HG02852 (cell line): ENCODE measurements around the gene NUP43.
"Not testable (repeated sequence)": the region's sequence is repeated elsewhere in the genome, so short reads cannot be mapped to it uniquely, and the experiment has no call there.

Experiments
- ATAC-seq: cut with Tn5 transposase; IDR thresholded peaks from one replicate; pipeline ENCODE4 v1.9.1; 2021; ENCODE audit warnings: mild to moderate bottlenecking, moderate library complexity; ENCODE audit not compliant: unreplicated experiment

The NUP43 gene

DNA sequence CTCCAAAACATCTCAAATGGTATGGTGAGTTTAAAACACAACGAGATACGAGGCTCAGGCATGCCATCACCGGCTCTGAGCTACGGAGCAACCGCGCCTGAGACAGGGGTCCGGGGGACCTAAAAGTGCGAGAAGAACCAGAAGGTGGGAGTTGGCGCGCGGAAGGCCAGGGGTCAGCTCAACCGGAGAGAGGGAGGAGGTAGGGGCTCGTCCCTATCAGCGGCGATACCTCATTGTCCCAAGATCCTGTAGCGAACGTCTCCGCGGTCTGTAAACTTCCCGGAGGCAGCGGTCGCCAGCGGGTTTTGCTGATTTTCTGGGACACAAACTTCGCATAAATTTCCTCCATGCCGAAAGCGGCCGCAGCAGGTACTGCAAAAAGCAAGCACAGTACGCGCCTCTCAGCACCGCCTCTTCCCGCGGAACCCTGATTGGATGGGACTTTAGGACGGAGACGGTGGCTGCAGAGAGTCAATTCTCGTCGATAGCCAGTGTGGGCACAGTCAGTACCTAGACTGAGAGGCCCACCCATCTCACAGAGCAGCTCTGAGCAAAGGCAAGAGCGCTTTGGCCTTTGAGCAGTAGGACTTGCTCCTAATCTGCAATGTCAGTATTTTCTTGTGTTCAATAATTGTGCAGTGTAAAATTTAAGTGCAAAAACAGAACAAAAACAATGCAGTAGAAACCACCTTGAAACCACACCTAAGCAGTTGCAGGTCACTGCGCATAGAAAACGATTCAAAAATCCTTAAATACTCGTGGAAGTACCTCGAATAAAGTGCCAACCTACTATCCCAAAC lies at the start of gene NUP43:
NUP43 (minus strand) TSS at position 383 of the 800 bp plus-strand sequence; CDS start at position 349, 34 bp downstream.
- peak; percentile 54 for ATAC-seq

GRCh38 chr6:149783551-149783950 lies 37.2 kb upstream of the NUP43 start:
- ATAC-seq: no peak

GRCh38 chr6:149782337-149782736 lies 36.0 kb upstream of the NUP43 start:
- ATAC-seq: no peak

GRCh38 chr6:149781715-149782114 lies 35.4 kb upstream of the NUP43 start:
- no peak for ATAC-seq

GRCh38 chr6:149779644-149779963 lies 33.3 kb upstream of the NUP43 start:
- ATAC-seq: no peak

DNA sequence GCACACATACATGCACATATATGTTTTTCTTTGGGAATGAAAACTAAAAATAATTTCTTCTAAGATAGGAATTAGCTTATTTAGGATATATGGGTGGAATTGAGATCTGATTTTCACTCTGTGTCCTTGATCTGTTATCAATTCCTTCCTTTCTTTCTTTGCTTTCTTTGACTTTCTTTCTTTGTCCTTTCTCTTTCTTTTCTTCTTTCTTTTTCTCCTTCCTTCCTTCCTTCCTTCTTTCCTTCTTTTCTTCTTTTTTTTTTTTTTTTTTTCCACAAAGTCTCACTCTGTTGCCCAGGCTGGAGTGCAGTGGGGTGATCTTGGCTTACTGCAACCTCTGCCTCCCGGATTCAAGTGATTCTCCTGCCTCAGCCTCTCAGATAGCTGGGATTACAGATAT lies 31.3 kb upstream of the NUP43 start:
- no peak for ATAC-seq

- ATAC-seq: no peak
Measured at GRCh38 chr6:149771925-149772324, 25.6 kb upstream of the NUP43 start.

DNA sequence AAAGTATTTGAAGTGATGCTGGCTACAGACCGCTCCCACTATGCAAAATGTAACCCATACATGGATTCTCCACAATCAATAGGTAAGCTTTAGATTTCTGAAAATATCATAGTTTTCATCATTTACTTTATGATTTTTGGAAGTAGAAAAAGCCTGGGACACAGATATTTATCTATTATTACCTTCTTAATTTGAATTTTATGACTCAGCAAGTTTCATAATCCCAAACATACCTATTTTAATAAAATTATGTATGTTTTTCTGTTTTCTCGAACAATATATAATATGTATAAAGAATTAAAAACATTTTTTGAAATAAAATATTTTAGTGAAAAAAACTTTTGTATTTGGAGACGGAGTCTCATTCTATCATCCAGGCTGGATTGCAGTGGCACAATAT lies 24.9 kb upstream of the NUP43 start:
- no peak for ATAC-seq

- ATAC-seq: no peak
Measured at GRCh38 chr6:149769676-149770075, 23.3 kb upstream of the NUP43 start.

- no peak for ATAC-seq
Measured at GRCh38 chr6:149766156-149766769, 19.9 kb upstream of the NUP43 start.

DNA sequence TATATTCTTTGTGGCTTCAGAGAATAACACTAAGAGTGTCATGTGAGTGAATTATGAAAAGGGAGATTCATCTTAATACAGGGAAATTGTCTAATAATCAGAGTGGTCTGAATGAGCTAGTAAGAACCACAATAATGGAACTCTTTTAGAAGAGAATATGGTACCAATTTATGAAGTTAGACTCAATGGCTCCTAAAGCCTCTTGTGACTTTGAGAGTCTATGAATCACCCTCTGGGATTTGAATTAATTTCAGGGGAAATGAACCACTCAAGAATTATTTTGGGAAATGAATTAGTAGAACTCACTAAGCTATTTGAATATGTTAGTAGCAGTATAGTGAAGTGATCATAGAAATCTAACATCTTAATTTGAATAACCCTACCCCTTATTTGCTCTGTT lies 17.5 kb upstream of the NUP43 start:
- ATAC-seq: no peak

DNA sequence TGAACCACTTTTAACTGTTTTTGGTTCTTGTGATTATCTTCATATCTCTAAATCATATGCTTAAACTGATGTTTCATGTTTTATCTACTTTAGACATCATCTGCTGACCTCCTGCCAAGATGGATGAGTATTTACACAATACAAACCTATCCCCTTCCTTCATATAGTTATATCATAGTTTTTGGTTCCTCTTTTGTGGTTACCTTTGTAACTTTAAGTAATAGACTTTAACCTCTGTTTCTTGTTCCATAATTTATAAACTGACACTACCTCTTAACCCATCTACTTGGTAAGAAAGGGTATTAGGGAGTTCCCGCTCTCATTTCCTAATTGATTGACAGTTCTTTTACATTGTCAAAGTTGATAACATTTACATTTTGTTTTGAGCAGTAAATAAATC lies 15.1 kb upstream of the NUP43 start:
- peak; percentile 97 for ATAC-seq

DNA sequence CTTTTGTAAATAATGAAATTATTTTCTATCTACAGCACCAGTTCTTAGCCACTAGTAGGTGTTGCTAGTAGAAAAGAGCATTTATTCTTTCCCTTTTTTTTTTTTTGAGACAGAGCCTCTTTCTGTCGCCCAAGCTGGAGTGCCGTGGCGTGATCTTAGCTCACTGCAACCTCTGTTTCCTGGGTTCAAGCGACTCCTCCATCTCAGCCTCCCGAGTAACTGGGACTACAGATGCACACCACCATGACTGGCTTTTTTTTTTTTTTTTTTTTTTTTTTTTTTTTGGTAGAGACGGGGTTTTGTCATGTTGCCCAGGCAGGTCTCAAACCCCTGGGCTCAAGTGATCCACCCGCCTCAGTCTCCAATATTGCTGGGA lies 9.9 kb upstream of the NUP43 start:
- ATAC-seq: no peak

DNA sequence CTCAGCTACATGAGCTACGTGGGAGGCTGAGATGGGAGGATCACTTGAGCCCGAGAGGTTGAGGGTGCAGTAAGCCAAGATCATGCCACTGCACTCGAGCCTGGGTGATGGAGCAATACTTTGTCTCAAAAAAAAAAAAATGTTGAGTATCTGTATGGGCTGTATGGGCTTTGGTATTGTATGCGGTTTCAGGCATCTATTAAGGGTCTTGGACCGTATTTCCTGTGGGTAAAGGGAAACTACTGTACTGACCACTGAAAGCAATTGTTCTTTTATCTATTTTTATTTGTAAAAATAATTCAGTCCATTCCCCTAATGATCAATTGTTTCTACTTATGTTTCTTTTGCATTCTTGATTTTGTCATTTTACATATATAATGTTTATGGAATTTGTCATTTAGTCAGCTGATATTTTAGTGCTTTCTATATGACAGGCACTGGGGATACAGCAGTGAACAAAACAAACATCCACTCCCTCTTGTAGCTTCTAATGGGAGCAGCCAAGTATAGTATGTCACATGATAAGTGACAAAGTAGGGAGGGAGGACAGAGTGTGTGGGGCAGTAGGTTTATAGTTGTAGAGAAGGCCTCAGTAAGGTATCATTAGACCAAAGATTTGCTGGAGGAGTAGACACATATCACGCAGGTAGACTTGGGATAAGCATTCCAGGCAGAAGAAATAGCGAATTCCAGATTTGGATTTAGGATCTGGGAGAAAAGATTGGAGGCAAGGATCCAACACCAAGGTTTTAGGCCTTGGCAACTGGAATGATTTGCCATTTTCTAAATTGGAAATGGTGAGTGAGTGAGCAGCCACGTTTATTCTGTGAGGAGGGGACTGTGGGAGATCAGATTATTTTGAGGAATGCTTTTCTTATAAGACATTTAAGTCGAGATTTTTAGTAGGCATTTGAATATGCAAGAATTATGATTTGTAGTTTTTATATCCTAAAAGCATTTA lies 9.3 kb upstream of the NUP43 start:
- ATAC-seq: peak; percentile 86

DNA sequence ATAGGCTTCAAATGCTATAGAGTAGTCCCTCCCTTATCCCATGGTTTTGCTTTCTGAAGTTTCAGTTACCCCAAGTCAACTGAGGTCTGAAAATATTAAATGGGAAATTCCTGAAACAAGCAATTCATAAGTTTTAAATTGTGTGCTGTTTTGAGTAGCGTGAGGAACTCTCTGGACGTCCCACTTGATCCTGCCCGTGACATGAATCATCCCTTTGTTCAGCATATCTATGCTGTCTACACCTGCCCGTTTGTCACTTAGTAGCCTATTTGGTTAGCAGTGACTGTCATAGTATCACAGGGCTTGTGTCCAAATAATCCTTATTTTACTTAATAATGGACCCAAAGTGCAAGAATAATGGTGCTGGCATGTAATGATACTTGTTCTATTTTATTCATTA lies 8.2 kb upstream of the NUP43 start:
- ATAC-seq: no peak

DNA sequence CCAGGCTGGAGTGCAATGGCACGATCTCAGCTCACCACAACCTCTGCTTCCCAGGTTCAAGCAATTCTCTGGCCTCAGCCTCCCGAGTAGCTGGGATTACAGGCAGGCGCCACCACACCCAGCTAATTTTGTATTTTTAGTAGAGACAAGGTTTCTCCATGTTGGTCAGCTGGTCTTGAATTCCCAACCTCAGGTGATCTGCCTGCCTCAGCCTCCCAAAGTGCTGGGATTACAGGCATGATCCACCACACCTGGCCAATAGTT lies 7.0 kb upstream of the NUP43 start:
- ATAC-seq: not testable (repeated sequence)

DNA sequence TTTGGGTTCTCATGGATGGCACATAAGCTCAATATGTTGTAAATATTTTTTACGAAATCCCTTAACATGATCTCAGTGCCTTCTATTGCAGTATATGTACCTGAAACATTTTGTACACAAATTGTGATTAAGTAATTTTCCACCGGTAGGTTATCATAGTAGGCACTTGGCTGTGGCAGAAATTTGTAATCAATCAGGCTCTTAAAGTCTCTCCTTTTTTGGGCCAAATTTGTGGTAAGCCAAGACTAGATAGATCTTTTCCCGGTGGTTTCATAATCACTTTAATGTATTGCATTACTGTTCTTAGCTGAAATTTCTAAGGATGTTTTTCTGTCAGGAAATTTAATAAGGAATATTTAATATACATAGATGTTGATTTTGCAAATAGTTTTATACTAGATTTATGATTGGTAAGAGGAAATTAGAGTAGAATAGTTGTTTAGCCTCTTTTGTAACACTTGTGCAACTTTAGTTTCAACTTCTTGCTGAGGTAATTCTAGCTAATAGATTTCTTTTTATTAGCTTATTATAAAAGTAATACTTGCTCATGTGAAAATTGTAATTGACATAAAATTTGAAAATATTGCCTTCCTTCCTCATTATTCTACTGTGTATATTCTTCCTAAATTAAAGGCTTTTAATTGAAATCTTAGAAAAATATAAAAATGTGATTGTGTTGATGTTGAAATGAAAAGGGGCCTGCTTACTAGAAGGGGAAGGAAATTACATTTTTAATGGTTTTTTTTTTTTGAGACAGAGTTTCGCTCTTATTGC lies 6.5 kb upstream of the NUP43 start:
- ATAC-seq: no peak

GRCh38 chr6:149751920-149752319 lies 5.6 kb upstream of the NUP43 start:
- not testable (repeated sequence) for ATAC-seq

- ATAC-seq: no peak
Measured at GRCh38 chr6:149751239-149751638, 4.9 kb upstream of the NUP43 start.

- peak; percentile 34 for ATAC-seq
Measured at GRCh38 chr6:149750136-149750609, 3.8 kb upstream of the NUP43 start.

DNA sequence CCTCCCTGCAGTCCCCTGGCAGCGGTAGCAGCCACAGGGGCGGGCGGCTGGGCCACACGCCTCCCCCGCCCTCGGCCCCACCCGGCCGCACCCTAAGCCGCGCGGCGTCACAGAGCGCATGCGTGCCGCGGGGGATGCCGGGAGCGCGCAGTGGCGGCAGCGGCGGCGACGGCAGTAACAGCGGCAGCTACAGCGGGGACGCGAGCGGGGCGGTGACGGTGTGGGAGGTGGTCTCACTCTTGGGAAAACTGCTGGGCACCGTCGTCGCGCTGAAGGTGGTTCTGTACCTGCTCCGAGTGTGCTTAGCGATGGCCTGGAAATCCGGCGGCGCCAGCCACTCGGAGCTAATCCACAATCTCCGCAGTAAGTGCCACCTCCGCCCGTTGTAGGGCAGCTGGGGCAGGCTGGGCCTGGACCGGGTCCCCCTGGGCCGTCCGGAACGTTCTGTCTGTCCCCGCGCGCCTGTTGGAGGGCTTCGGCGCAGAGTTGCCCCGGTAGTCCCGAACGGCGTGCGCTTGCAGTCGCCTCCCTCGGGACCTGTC lies 3.3 kb upstream of the NUP43 start, which contains the start of gene PCMT1:
PCMT1 (plus strand) TSS at position 148 of the 542 bp plus-strand sequence; CDS start at position 309, 161 bp downstream.
- peak; percentile 86 for ATAC-seq
